BE2C (cell line): ENCODE data around the gene PAN2.
"Not testable (repeated sequence)": the region's sequence is repeated elsewhere in the genome, so short reads cannot be mapped to it uniquely, and the experiment has no call there.

Experiments used
- DNase-seq: peaks from one replicate; pipeline ENCODE4 v3.0.0-alpha.2; 2020
- H3K27me3 ChIP-seq: fragments of 250-450 bp; sonication (Bioruptor Pico); 2 replicates; pipeline ENCODE4 v1.5.1; 2020; ENCODE audit warnings: mild to moderate bottlenecking
- H3K36me3 ChIP-seq: fragments of 250-450 bp; sonication (Bioruptor Pico); 2 replicates; pipeline ENCODE4 v1.5.1; 2020; ENCODE audit warnings: mild to moderate bottlenecking
- H3K4me1 ChIP-seq: fragments of 250-450 bp; sonication (Bioruptor Pico); 2 replicates; pipeline ENCODE4 v1.5.1; 2020
- H3K4me3 ChIP-seq: 2 replicates; pipeline ENCODE4 v1.5.1; 2011; ENCODE audit warnings: low read depth, low read length
- H3K9me3 ChIP-seq: fragments of 250-450 bp; sonication (Bioruptor Pico); 2 replicates; pipeline ENCODE4 v1.5.1; 2020
- CTCF ChIP-seq: IDR thresholded peaks from 2 replicates; pipeline ENCODE4 v1.5.1; 2012; ENCODE audit warnings: mild to moderate bottlenecking, low read depth, low read length

PAN2 gene

GRCh38 chr12:56274299-56274698 lies 59.5 kb downstream of the PAN2 start:
- Histone ChIP-seq H3K4me3 (no peak overlapping the region), H3K4me1 (no peaks in the 10 kb centered on the region), H3K27me3 (no peaks in the 10 kb centered on the region), H3K36me3 (peaks cover 88% of the 10 kb centered on the region), H3K9me3 (no peaks in the 10 kb centered on the region)
- no peak for DNase-seq
- no peak for TF ChIP-seq CTCF

GRCh38 chr12:56272468-56272867 lies 61.3 kb downstream of the PAN2 start:
- not testable (repeated sequence) for H3K4me1 ChIP-seq, DNase-seq, H3K27me3 ChIP-seq, H3K4me3 ChIP-seq, H3K9me3 ChIP-seq
- H3K36me3 ChIP-seq, result peaks cover 72% of the 10 kb centered on the region

- Histone ChIP-seq H3K4me3 (no peak overlapping the region), H3K4me1 (no peaks in the 10 kb centered on the region), H3K9me3 (no peaks in the 10 kb centered on the region), H3K36me3 (peaks cover 60% of the 10 kb centered on the region), H3K27me3 (no peaks in the 10 kb centered on the region)
- TF ChIP-seq CTCF, result peak; percentile 68
- DNase-seq, result no peak
These were observed 62.8 kb downstream of the PAN2 start for GRCh38 chr12:56271031-56271430.

GRCh38 chr12:56267443-56268071 lies 66.2 kb downstream of the PAN2 start:
- Histone ChIP-seq H3K36me3 (peaks cover 27% of the 10 kb centered on the region), H3K9me3 (no peaks in the 10 kb centered on the region), H3K27me3 (no peaks in the 10 kb centered on the region), H3K4me3 (peak overlapping the region; percentile 87), H3K4me1 (no peaks in the 10 kb centered on the region)
- DNase-seq, result no peak
- TF ChIP-seq CTCF, result no peak

- Histone ChIP-seq H3K9me3 (no peaks in the 10 kb centered on the region), H3K4me3 (peak within 1 kb of the TSS; percentile 87), H3K4me1 (no peaks in the 10 kb centered on the region), H3K36me3 (peaks cover 25% of the 10 kb centered on the region), H3K27me3 (no peaks in the 10 kb centered on the region)
- TF ChIP-seq CTCF, result peak; percentile 77
- DNase-seq, result peak; percentile 91
These were observed 66.9 kb downstream of the PAN2 start, which contains the start of gene COQ10A for GRCh38 chr12:56266693-56267442. COQ10A (plus strand) TSS chr12:56266942; CDS start chr12:56267119, 177 bp downstream.
